Measurements from ENCODE around the gene CIC.
"Not testable (repeated sequence)": the region's sequence is repeated elsewhere in the genome, so short reads cannot be mapped to it uniquely, and the experiment has no call there.

Gene CIC

DNA sequence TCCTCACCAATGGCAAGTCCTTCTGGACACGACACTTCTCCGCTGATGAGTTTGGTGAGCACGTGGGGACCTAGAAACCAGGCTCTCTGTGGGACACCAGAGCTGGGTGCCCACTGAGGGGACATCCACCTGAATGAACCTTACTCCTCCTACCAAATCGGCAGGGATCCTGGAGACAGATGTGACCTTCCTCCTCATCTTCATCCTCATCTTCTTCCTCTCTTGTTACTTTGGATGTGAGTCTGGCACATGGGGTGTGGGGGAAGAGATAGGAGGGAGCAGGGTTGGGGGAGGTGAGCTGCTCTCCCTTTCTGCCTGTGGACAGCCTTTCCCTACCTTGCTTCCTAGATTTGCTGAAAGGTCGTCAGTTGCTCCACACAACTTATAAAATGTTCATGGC is 46.0 kb downstream of the CIC start:
- no peak for DNase-seq

GRCh38 chr19:42316223-42317211 is 47.5 kb downstream of the CIC start:
- DNase-seq: no peak

DNA sequence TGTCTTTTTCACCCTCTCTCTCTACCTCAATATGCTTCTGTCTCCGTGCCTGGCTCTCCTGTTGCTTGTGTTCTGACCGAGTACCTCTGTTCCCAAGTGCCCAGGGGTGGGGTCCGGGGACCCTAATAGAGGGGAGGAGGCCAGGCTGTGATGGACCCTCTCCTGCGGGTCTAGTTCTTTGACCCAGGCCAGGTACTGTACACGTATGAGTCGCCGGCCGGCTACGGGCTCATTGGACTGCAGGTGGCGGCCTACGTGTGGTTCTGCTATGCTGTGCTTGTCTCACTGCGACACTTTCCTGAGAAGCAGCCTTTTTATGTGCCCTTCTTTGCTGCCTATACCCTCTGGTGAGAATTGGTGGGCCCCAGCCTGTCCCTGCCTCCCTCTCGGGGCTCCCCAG is 48.5 kb downstream of the CIC start:
- DNase-seq: no peak

- no peak for DNase-seq
Measured at GRCh38 chr19:42322305-42322704, 53.3 kb downstream of the CIC start.

- no peak for DNase-seq
Measured at GRCh38 chr19:42323473-42323851, 54.4 kb downstream of the CIC start.

GRCh38 chr19:42323852-42324654 is 55.0 kb downstream of the CIC start:
- no peak for DNase-seq

DNA sequence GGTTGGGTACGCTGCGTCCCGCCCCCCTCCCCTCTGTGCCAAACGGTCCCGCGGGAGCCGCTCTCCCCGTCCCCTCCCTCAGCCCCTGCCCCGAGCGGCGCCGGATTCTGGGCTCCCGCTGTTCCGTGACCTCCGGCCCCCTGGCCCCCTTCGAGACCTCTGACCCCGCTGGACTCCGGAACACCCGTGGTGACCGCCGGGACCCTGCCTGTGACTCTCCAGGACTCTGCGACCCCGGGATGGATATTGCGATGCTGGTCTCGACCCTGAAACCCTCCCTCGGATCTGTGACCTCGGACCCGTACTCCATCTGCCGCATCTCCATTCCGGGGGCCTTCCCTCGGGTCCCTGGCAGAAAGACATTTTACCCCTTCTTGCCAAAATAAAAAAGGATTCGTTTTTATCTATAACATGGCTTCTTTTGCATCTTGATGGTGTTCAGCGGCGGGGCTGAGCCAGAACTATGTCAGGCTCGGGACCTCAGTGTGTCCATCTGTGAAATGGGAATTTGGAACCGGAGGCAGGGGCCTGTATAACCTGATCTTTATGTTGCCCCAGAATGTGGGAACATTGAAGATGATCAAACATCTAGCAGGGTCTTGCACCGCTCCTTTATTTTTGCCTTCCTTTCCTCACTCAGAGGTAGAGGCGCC is 55.7 kb downstream of the CIC start:
- no peak for DNase-seq

- peak; percentile 94 to 96 for DNase-seq
Measured at GRCh38 chr19:42325308-42325895, 56.4 kb downstream of the CIC start, which contains the start of gene MEGF8. MEGF8 (plus strand) TSS chr19:42325635; CDS start chr19:42326244, 609 bp downstream.

DNA sequence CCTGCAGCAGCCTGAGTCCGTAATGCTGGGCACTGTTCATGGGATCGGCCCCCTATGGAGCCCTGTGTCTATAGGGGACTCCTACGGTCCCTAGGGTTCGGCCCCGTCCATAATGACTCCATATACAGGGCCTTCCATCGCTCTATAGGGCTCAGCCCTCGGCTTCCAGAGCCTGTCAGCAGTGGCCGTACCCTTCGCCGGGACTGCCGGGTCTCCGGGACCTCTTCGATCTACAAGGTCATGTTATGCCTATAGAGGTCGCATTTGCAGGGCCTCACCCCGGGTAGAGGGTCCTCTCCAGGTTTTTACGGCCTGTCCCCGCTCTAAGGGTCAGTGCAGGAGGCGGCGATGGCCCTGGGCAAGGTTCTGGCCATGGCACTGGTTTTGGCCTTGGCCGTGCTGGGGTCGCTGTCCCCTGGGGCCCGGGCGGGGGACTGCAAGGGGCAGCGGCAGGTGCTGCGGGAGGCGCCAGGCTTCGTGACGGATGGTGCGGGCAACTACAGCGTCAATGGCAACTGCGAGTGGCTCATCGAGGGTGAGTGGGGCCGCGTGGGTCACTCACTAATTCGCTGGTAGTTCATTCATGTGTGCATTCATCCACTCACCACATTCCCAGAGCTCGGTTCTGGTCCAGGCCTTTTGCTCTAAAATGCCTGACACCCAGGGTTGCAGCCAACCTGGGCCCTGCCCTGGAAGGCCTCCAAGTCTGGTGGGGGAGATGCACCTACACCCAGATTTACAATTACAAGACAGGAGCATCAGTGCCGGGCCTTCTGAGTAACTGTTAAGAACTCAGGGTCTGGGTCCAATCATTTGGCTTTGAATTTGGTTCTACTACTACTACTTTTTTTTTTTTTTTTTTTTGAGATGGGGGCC is 57.1 kb downstream of the CIC start:
- DNase-seq: no peak

- DNase-seq: no peak
Measured at GRCh38 chr19:42326969-42327368, 57.9 kb downstream of the CIC start.

DNA sequence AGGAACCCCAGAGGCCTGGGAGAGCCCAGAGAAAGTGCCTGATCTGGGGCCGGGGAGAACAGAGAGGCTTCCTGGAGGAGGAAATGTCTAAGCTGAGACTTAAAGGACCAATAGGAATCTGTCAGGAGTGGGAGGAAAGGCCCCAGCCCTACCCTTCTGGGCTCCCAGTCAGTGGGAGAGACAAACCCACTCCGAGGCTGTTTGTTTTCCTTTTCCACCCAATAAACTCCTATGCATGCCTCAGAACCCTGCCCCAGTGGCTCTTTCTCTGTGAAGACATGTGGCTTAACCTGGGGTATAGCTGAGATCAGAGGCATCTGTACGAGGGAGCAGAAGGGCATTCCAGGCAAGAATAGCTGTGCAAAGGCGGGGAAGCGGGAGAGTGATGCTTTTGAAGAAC is 58.3 kb downstream of the CIC start:
- DNase-seq: no peak

GRCh38 chr19:42328106-42328505 is 59.1 kb downstream of the CIC start:
- DNase-seq: no peak

DNA sequence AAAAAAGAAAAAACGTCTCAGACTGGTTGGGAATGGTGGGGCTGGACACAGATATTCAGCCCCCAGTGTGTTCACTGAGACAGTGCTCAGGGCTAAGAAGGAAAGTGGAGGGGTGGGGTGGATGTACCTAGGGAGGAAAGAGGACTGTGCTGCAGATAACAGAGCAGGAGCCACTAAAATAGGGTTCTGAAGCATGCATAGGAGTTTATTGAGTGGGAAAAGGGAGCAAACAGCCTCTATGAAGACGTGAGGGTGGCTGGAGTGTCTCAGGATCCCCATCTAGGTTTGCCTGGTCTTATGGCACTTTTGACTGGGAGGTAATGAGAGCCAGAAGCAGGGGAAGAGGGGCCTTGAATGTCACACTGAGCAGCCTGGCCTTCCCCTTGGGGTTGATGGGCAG is 59.8 kb downstream of the CIC start:
- no peak for DNase-seq

GRCh38 chr19:42330241-42330711 is 61.2 kb downstream of the CIC start:
- DNase-seq: no peak

GRCh38 chr19:42331333-42331732 is 62.3 kb downstream of the CIC start:
- DNase-seq: not testable (repeated sequence)

GRCh38 chr19:42332059-42332458 is 63.0 kb downstream of the CIC start:
- no peak for DNase-seq

GRCh38 chr19:42333018-42333417 is 64.0 kb downstream of the CIC start:
- DNase-seq: no peak

DNA sequence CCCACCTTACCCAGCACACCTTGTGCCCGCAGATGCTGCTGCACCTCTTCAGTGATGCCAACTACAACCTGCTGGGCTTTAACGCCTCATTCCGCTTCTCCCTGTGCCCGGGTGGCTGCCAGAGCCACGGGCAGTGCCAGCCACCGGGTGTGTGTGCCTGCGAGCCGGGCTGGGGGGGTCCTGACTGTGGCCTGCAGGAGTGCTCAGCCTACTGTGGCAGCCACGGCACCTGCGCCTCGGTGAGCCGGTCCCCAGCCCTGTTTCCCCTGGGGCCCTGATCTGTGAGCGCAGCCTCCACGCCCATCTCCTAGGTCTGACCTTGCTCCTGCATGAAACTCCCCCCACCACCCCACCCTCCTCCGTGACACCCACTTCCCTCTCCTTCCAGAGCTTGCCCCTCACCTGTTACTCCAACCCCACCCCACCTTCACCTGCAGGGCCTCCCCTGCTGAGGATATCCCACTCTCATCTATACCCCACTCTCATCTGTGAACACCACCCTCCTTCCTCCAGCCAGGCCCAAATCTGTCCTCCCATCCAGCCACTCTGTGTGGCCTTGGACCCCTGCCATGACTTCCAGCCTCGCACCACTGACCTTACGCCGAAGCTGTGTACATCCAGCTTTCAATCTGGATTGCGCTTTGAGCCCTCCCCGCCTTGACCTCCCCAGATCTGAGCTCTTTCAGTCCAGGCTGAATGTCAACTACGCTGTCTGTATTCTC is 65.1 kb downstream of the CIC start:
- no peak for DNase-seq

GRCh38 chr19:42334697-42335373 is 65.8 kb downstream of the CIC start:
- no peak for DNase-seq

- DNase-seq: no peak
Measured at GRCh38 chr19:42335374-42335936, 66.4 kb downstream of the CIC start.

All from stimulated activated CD4-positive, alpha-beta T cell treated with anti-CD3 and anti-CD28 coated beads, Interleukin-2, amount 100 ng/mL, for 48 hours (primary cell).